Esophagus squamous epithelium (tissue), 5 donors: ENCODE data around the gene INPP5D. TPM values are rescaled to one million over a fixed set of nuclear protein-coding genes. Genes with fewer than 3 reads are reported as not detected.
"Not testable (repeated sequence)": the region's sequence is repeated elsewhere in the genome, so short reads cannot be mapped to it uniquely, and the experiment has no call there.

Experiments
- DNase-seq: peaks from one replicate; lab custom pipeline; 2025; lab: John Stamatoyannopoulos, UW
- H3K27ac ChIP-seq, 4 donors: fragments of 200-600 bp; sonication (generic); one replicate each; pipeline ENCODE4 v1.5.1; 2016 to 2019; ENCODE audit warnings: mild to moderate bottlenecking in 1 of 4
- H3K27me3 ChIP-seq, 4 donors: fragments of 200-600 bp; sonication (generic); 1 replicate in 3 of 4; 2 replicates in 1 of 4; pipeline versions ENCODE4 v1.5.1 to v1.6.0; 2017 to 2021; ENCODE audit warnings: antibody characterized with exemption in 1 of 4
- H3K36me3 ChIP-seq, 3 donors: fragments of 200-600 bp; sonication (generic); one replicate each; pipeline ENCODE4 v1.5.1; 2016 to 2019
- H3K4me1 ChIP-seq, 3 donors: fragments of 200-600 bp; sonication (generic); one replicate each; pipeline ENCODE4 v1.5.1; 2017 to 2019
- H3K4me3 ChIP-seq, 4 donors: fragments of 200-600 bp; sonication (generic); 1 replicate in 3 of 4; 2 replicates in 1 of 4; pipeline ENCODE4 v1.5.1; 2016 to 2019; ENCODE audit warnings: mild to moderate bottlenecking in 2 of 4, moderate library complexity in 1 of 4
- H3K9me3 ChIP-seq, 3 donors: fragments of 200-600 bp; sonication (generic); one replicate each; pipeline ENCODE4 v1.5.1; 2016 to 2019
- CTCF ChIP-seq, 6 experiments: fragments of 450-650 bp in 4 of 6; fragments of 200-600 bp in 2 of 6; sonication (generic) in 2 of 6; IDR thresholded peaks; one replicate each; pipeline ENCODE4 v1.5.1; 2016 to 2019; ENCODE audit warnings: antibody characterized with exemption in 6 of 6, mild to moderate bottlenecking in 4 of 6, moderate library complexity in 4 of 6
- POLR2A ChIP-seq, 4 donors: fragments of 450-650 bp; IDR thresholded peaks; one replicate each; pipeline ENCODE4 v1.6.1; 2017; ENCODE audit warnings: antibody characterized with exemption in 4 of 4, mild to moderate bottlenecking in 4 of 4, moderate library complexity in 3 of 4
- WGBS, 2 donors: methylation state at CpG; one replicate each; pipeline ENCODE4 v1.1.5; 2018; 5-methylcytosine and 5-hydroxymethylcytosine counted together
- intact Hi-C: fragments of 100-400 bp; cut with DNase I; formaldehyde crosslinking; loops from one replicate; pipeline ENCODE4 v1.15.0; 2022
- total RNA-seq, 4 donors: library from RNA; depleted of rRNA; stranded (reverse); fragments of >200 nt; gene quantifications; one replicate each; pipeline ENCODE4 v1.1.0, GENCODE V29; 2016
- donor health status: DM: yes; HTN: yes; CAD: no.

INPP5D gene
- total RNA-seq, 4 donors from 2014 or later: 2.2 to 36.0 (median 10.2) TPM

GRCh38 chr2:233062946-233063268 is 2.8 kb downstream of the INPP5D start:
- peak overlapping the region in 3 of 4 donors; percentile 57 to 81 (median 72) for H3K27ac ChIP-seq
- no peaks in the 10 kb centered on the region for H3K9me3 ChIP-seq
- peaks cover 20 to 71% (median 26%) of the 10 kb centered on the region in 3 donors for H3K4me1 ChIP-seq
- H3K4me3 ChIP-seq: peak overlapping the region in 2 of 4 donors; percentile 50 to 71
- TF ChIP-seq CTCF (IDR thresholded peaks at IDR 0.05) (no peak), POLR2A (IDR thresholded peaks at IDR 0.05) (no peak)
- no peaks in the 10 kb centered on the region for H3K27me3 ChIP-seq
- no peaks in the 10 kb centered on the region for H3K36me3 ChIP-seq
- WGBS, 2 donors: 60 to 62% methylated on average over 5 to 6 of the region's 6 CpGs
- no peak for DNase-seq
- intact Hi-C loops: no loop called here

- no peak for DNase-seq
- WGBS, 2 donors: 71 to 81% methylated on average over 7 of the region's 13 CpGs
- peak overlapping the region in 3 of 4 donors; percentile 57 to 81 (median 72) for H3K27ac ChIP-seq
- intact Hi-C loops: no loop called here
- H3K27me3 ChIP-seq: no peaks in the 10 kb centered on the region
- peaks cover 21 to 72% (median 26%) of the 10 kb centered on the region in 3 donors for H3K4me1 ChIP-seq
- H3K36me3 ChIP-seq: no peaks in the 10 kb centered on the region
- H3K9me3 ChIP-seq: no peaks in the 10 kb centered on the region
- peak overlapping the region in 2 of 4 donors; percentile 50 to 71 for H3K4me3 ChIP-seq
- TF ChIP-seq POLR2A (IDR thresholded peaks at IDR 0.05): peak in 1 of 4 donors; percentile 73
- peak in 1 of 6 experiments; percentile 3 for TF ChIP-seq CTCF (IDR thresholded peaks at IDR 0.05)
Observed at GRCh38 chr2:233063269-233063975, 3.3 kb downstream of the INPP5D start.

- Histone ChIP-seq H3K9me3 (no peaks in the 10 kb centered on the region), H3K36me3 (no peaks in the 10 kb centered on the region), H3K4me3 (peak overlapping the region in 2 of 4 donors; percentile 1 to 71), H3K27ac (peak overlapping the region in 3 of 4 donors; percentile 16 to 81 (median 72)), H3K27me3 (no peaks in the 10 kb centered on the region), H3K4me1 (peaks cover 21 to 77% (median 26%) of the 10 kb centered on the region in 3 donors)
- no peak for TF ChIP-seq CTCF (IDR thresholded peaks at IDR 0.05)
- intact Hi-C loops: no loop called here
- 60% methylated on average over 1 of the region's 9 CpGs; no CpG with 5 or more reads in 1 of the 2 donors for WGBS, 2 donors
- no peak for DNase-seq
Observed at GRCh38 chr2:233063976-233064411, 3.9 kb downstream of the INPP5D start.

- no peak for TF ChIP-seq CTCF (IDR thresholded peaks at IDR 0.05)
- no peak for TF ChIP-seq POLR2A (IDR thresholded peaks at IDR 0.05)
- H3K36me3 ChIP-seq: no peaks in the 10 kb centered on the region
- H3K27me3 ChIP-seq: no peaks in the 10 kb centered on the region
- H3K4me3 ChIP-seq: no peak overlapping the region
- H3K27ac ChIP-seq: peak overlapping the region in 1 of 4 donors; percentile 81
- H3K9me3 ChIP-seq: no peaks in the 10 kb centered on the region
- intact Hi-C loops: no loop called here
- no peak for DNase-seq
- 74 to 83% methylated on average over 13 to 16 of the region's 16 CpGs for WGBS, 2 donors
- peaks cover 17 to 71% (median 19%) of the 10 kb centered on the region in 3 donors for H3K4me1 ChIP-seq
Observed at GRCh38 chr2:233064530-233065199, 4.5 kb downstream of the INPP5D start.

- H3K9me3 ChIP-seq, H3K36me3 ChIP-seq, H3K4me3 ChIP-seq, H3K27me3 ChIP-seq, DNase-seq, intact Hi-C loops: not testable (repeated sequence)
- Histone ChIP-seq H3K27ac (peak overlapping the region in 1 of 4 donors; percentile 81), H3K4me1 (peaks cover 15 to 68% (median 18%) of the 10 kb centered on the region in 3 donors)
- 64% methylated on average over 4 of the region's 4 CpGs for WGBS, 2 donors
Observed at GRCh38 chr2:233065200-233065589, 5.1 kb downstream of the INPP5D start.
